ENCODE measurements around the gene DPH1. TPM values are rescaled to one million over a fixed set of nuclear protein-coding genes. Genes with fewer than 3 reads are reported as not detected.

DPH1 gene
- polyA plus RNA-seq, 1 of the 3 experiments (the other 2 are of a cell fraction) = 36.2 TPM

DNA sequence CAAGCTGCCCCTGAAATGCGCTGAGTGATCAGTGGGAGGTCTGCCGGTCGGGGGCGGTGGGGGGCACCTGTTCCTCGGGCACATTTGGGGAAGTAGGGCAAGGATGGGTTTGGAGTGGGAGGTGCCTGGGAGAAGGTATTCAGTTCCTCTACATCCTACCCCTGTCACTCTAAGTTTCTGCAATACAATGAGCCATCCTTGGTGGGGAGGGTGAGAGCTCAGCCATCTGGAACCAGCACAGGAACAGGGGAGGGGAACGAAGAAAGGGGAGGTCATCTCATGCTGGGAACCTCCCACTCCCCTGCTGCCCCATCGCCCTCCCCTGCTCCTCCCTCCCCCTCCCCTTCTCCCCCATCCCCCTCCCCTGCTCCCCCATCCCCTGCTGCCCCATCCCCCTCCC, 4.2 kb downstream of the DPH1 start:
- no peaks in the 10 kb centered on the region for H3K27me3 ChIP-seq (ENCODE audit: insufficient read depth)
- peaks cover 5 to 9% of the 10 kb centered on the region in 2 experiments; a peak in 2 of 4 replicates for H3K4me1 ChIP-seq (ENCODE audit: control insufficient read depth in 1 of 2, insufficient read depth in 2 of 2, low read depth in 1 of 2, low read length in 1 of 2)
- no peaks in the 10 kb centered on the region for H3F3A ChIP-seq (replicated peaks; ENCODE audit: insufficient read depth)
- TF ChIP-seq MEF2A (IDR thresholded peaks at IDR 0.05; ENCODE audit: borderline replicate concordance, low read depth) (no peak), EP300 (IDR thresholded peaks at IDR 0.05; ENCODE audit: borderline replicate concordance in 1 of 2, low read depth in 1 of 2, low read length in 1 of 2) (no peak), SIN3A (IDR thresholded peaks at IDR 0.05; ENCODE audit: borderline replicate concordance, low read depth, low read length) (no peak), SMC3 (IDR thresholded peaks at IDR 0.05; ENCODE audit: low read depth, low read length) (no peak), POLR2AphosphoS5 (IDR thresholded peaks at IDR 0.05; ENCODE audit: low read depth, low read length) (no peak), GATA2 (CRISPR knock-in tag; IDR thresholded peaks at IDR 0.05) (no peak), FOSL2 (IDR thresholded peaks at IDR 0.05; ENCODE audit: borderline replicate concordance, low read depth) (no peak), RXRA (IDR thresholded peaks at IDR 0.05; ENCODE audit: borderline replicate concordance, low read depth) (no peak), TCF12 (IDR thresholded peaks at IDR 0.05) (no peak), ELF1 (IDR thresholded peaks at IDR 0.05) (no peak), FOXJ3 (CRISPR knock-in tag; IDR thresholded peaks at IDR 0.05) (no peak), JUND (IDR thresholded peaks at IDR 0.05) (no peak), NRF1 (IDR thresholded peaks at IDR 0.05; ENCODE audit: low read depth, low read length) (no peak)
- TF ChIP-seq, protein P1, sequence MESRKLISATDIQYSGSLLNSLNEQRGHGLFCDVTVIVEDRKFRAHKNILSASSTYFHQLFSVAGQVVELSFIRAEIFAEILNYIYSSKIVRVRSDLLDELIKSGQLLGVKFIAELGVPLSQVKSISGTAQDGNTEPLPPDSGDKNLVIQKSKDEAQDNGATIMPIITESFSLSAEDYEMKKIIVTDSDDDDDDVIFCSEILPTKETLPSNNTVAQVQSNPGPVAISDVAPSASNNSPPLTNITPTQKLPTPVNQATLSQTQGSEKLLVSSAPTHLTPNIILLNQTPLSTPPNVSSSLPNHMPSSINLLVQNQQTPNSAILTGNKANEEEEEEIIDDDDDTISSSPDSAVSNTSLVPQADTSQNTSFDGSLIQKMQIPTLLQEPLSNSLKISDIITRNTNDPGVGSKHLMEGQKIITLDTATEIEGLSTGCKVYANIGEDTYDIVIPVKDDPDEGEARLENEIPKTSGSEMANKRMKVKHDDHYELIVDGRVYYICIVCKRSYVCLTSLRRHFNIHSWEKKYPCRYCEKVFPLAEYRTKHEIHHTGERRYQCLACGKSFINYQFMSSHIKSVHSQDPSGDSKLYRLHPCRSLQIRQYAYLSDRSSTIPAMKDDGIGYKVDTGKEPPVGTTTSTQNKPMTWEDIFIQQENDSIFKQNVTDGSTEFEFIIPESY (IDR thresholded peaks at IDR 0.05; ENCODE audit: borderline replicate concordance, low read depth) = no peak
- TF ChIP-seq, protein P2, sequence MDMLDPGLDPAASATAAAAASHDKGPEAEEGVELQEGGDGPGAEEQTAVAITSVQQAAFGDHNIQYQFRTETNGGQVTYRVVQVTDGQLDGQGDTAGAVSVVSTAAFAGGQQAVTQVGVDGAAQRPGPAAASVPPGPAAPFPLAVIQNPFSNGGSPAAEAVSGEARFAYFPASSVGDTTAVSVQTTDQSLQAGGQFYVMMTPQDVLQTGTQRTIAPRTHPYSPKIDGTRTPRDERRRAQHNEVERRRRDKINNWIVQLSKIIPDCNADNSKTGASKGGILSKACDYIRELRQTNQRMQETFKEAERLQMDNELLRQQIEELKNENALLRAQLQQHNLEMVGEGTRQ (IDR thresholded peaks at IDR 0.05; ENCODE audit: borderline replicate concordance, low read depth, low read length) = no peak
- H3K4me3 ChIP-seq (ENCODE audit: low read depth in 2 of 2, low read length in 1 of 2) = no peak overlapping the region
- DNase-seq = no peak
- no peak overlapping the region for H2AFZ ChIP-seq (ENCODE audit: low read depth)
- no peak overlapping the region for H3K9ac ChIP-seq
- H3K9me3 ChIP-seq = no peaks in the 10 kb centered on the region
- H4K20me1 ChIP-seq (ENCODE audit: insufficient read depth) = no peaks in the 10 kb centered on the region
- H3K36me3 ChIP-seq (replicated peaks in 1 of 2; ENCODE audit: control insufficient read depth in 1 of 2, insufficient read depth in 2 of 2, low read length in 1 of 2) = peaks cover 0 to 21% of the 10 kb centered on the region in 2 experiments
- ChIA-PET CTCF (interaction anchor here (0.6 to 3.3 kb wide), 2 partner anchors 125 to 197 kb away, joined by 3 to 18 read pairs; no protein-coding TSS in a partner anchor), POLR2A (no interaction called here)
- no peaks in the 10 kb centered on the region for H3K9me2 ChIP-seq
- no peak overlapping the region for H3K27ac ChIP-seq (ENCODE audit: low read depth in 2 of 2, low read length in 1 of 2)
- no peak overlapping the region for H3K4me2 ChIP-seq
- H3K79me2 ChIP-seq (ENCODE audit: insufficient read depth) = peaks cover 22% of the 10 kb centered on the region
- WGBS (ENCODE audit: low lambda C conversion rate) = 79% methylated on average over 3 of the region's 7 CpGs

DNA sequence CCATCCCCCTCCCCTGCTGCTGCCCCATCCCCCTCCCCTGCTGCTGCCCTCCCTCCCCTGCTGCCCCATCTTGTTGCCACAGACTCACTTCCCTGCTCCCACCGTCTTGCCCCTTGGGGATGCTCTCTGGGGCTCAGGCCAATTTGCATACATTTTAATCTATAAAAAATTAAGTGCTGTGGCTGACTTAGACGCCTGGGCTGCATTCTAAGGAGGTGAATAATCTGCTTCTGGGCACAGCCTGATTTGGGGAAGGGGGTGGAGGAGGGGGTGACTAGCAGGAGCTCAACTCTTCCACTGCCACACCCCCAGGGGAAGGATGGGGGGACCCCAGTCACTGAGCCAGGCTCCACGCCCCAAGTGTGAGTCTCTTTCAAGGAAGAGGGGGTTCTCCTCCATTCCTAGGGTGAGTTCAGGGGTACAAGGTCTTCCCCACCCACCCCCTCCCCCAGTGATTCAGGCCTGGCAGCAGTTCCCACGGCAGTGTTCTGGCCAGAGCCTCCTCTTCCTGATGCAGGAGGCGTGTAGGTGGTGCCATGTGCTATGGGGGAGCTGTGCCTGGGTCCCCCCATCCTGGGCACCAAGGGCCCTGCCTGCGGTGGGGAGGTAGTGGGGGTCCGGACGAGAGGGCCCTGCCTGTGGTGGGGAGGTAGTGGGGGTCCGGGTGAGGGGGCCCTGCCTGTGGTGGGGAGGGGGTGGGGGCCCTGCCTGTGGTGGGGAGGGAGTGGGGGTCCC, 5.0 kb downstream of the DPH1 start:
- H3K79me2 ChIP-seq (ENCODE audit: insufficient read depth) = peaks cover 22% of the 10 kb centered on the region
- H3K27me3 ChIP-seq (ENCODE audit: insufficient read depth) = no peaks in the 10 kb centered on the region
- H3K4me1 ChIP-seq (ENCODE audit: control insufficient read depth in 1 of 2, insufficient read depth in 2 of 2, low read depth in 1 of 2, low read length in 1 of 2) = peaks cover 5% of the 10 kb centered on the region in 2 experiments; a peak in 2 of 4 replicates
- H3K9me2 ChIP-seq = no peaks in the 10 kb centered on the region
- ChIA-PET CTCF (no interaction called here), POLR2A (no interaction called here)
- TF ChIP-seq NRF1 (IDR thresholded peaks at IDR 0.05; ENCODE audit: low read depth, low read length) (no peak), CHD2 (IDR thresholded peaks at IDR 0.05; ENCODE audit: low read length, partially characterized antibody) (no peak), GABPA (IDR thresholded peaks at IDR 0.05; ENCODE audit: low read depth) (no peak), YY1 (IDR thresholded peaks at IDR 0.05; ENCODE audit: low read depth) (no peak), ELF1 (IDR thresholded peaks at IDR 0.05) (no peak), RFX5 (IDR thresholded peaks at IDR 0.05; ENCODE audit: low read length) (no peak), FOXM1 (IDR thresholded peaks at IDR 0.05; ENCODE audit: low read depth) (no peak), GATA2 (CRISPR knock-in tag; IDR thresholded peaks at IDR 0.05) (no peak)
- TF ChIP-seq, protein P3, sequence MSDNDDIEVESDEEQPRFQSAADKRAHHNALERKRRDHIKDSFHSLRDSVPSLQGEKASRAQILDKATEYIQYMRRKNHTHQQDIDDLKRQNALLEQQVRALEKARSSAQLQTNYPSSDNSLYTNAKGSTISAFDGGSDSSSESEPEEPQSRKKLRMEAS (IDR thresholded peaks at IDR 0.05; ENCODE audit: low read depth) = no peak
- no peaks in the 10 kb centered on the region for H4K20me1 ChIP-seq (ENCODE audit: insufficient read depth)
- DNase-seq = no peak
- H3K36me3 ChIP-seq (replicated peaks in 1 of 2; ENCODE audit: control insufficient read depth in 1 of 2, insufficient read depth in 2 of 2, low read length in 1 of 2) = peaks cover 0 to 21% of the 10 kb centered on the region in 2 experiments
- no peak overlapping the region for H2AFZ ChIP-seq (ENCODE audit: low read depth)
- 52% methylated on average over 8 of the region's 9 CpGs for WGBS (ENCODE audit: low lambda C conversion rate)
- H3K4me3 ChIP-seq (ENCODE audit: low read depth in 2 of 2, low read length in 1 of 2) = no peak overlapping the region
- H3K27ac ChIP-seq (ENCODE audit: low read depth in 2 of 2, low read length in 1 of 2) = no peak overlapping the region
- H3K4me2 ChIP-seq = no peak overlapping the region
- no peak overlapping the region for H3K9ac ChIP-seq
- H3K9me3 ChIP-seq = no peaks in the 10 kb centered on the region
- no peaks in the 10 kb centered on the region for H3F3A ChIP-seq (replicated peaks; ENCODE audit: insufficient read depth)

Data from SK-N-SH (cell line).